Neural cell (in vitro differentiated cells): ENCODE measurements around the gene EYA2. TPM values are rescaled to one million over a fixed set of nuclear protein-coding genes. Genes with fewer than 3 reads are reported as not detected.

Experiments
- H2AFZ ChIP-seq: fragments of 200-600, 300-800 bp; sonication (generic), shearing (Covaris generic); 2 replicates; pipeline ENCODE4 v1.6.0; 2014; ENCODE audit warnings: low read depth, mild to moderate bottlenecking, antibody characterized with exemption, low read length, moderate library complexity
- H3F3A ChIP-seq: fragments of 200-600 bp; shearing (Covaris generic); 2 replicates; pipeline ENCODE4 v1.6.1; 2016; ENCODE audit warnings: mild to moderate bottlenecking, moderate library complexity, mixed read lengths, antibody characterized with exemption, low read length; ENCODE audit not compliant: insufficient read depth, poor library complexity, severe bottlenecking
- H3K27ac ChIP-seq: fragments of 200-600, 300-800 bp; sonication (generic), shearing (Covaris generic); 2 replicates; pipeline ENCODE4 v1.5.1; 2014; ENCODE audit warnings: mild to moderate bottlenecking, low read length, moderate library complexity
- H3K27me3 ChIP-seq: fragments of 300-800, 200-600 bp; sonication (generic), shearing (Covaris generic); 2 replicates; pipeline ENCODE4 v1.6.0; 2014; ENCODE audit warnings: mild to moderate bottlenecking, low read depth, low read length, moderate library complexity; ENCODE audit not compliant: insufficient read depth
- H3K36me3 ChIP-seq: fragments of 300-800, 200-600 bp; sonication (generic), shearing (Covaris generic); 2 replicates; pipeline ENCODE4 v1.5.1; 2014; ENCODE audit warnings: mild to moderate bottlenecking, antibody characterized with exemption, low read length, moderate library complexity; ENCODE audit not compliant: insufficient read depth
- H3K4me2 ChIP-seq: fragments of 300-800, 200-600 bp; sonication (generic), shearing (Covaris generic); 2 replicates; pipeline ENCODE4 v1.6.0; 2014; ENCODE audit warnings: mild to moderate bottlenecking, low read length
- H3K4me3 ChIP-seq: fragments of 300-800, 200-600 bp; sonication (generic), shearing (Covaris generic); 2 replicates; pipeline ENCODE4 v1.5.1; 2014; ENCODE audit warnings: mild to moderate bottlenecking, low read length, moderate library complexity
- H3K79me2 ChIP-seq: fragments of 200-600 bp; shearing (Covaris generic); replicated peaks from 2 replicates; pipeline ENCODE4 v1.6.0; 2014; ENCODE audit warnings: mild to moderate bottlenecking, low read length, moderate library complexity; ENCODE audit not compliant: insufficient read depth
- H3K9ac ChIP-seq: fragments of 300-800, 200-600 bp; sonication (generic), shearing (Covaris generic); 2 replicates; pipeline ENCODE4 v1.6.1; 2016; ENCODE audit warnings: mild to moderate bottlenecking, low read length, mixed read lengths
- H3K9me2 ChIP-seq: fragments of 200-600 bp; shearing (Covaris generic); 2 replicates; pipeline ENCODE4 v1.6.1; 2016; ENCODE audit warnings: mild to moderate bottlenecking, low read length, mixed read lengths; ENCODE audit not compliant: insufficient read depth
- H3K9me3 ChIP-seq: fragments of 200-600, 300-800 bp; sonication (generic), shearing (Covaris generic); 2 replicates; pipeline ENCODE4 v1.6.1; 2016; ENCODE audit warnings: mild to moderate bottlenecking, mixed run types, low read length, moderate library complexity, mixed read lengths
- H4K20me1 ChIP-seq: fragments of 200-600 bp; shearing (Covaris generic); 2 replicates; pipeline ENCODE4 v1.6.1; 2016; ENCODE audit warnings: mild to moderate bottlenecking, mixed run types; ENCODE audit not compliant: insufficient read depth
- EP300 ChIP-seq: fragments of 450-650 bp; conservative IDR thresholded peaks from 2 replicates; pipeline ENCODE4 v1.6.1; 2014; ENCODE audit warnings: antibody characterized with exemption, mild to moderate bottlenecking, moderate library complexity; ENCODE audit not compliant: poor library complexity, severe bottlenecking
- EZH2 ChIP-seq: fragments of 200-600, 300-800 bp; shearing (Covaris generic), sonication (generic); IDR thresholded peaks from 2 replicates; pipeline ENCODE4 v1.6.1; 2014; ENCODE audit warnings: antibody characterized with exemption, low read length, borderline replicate concordance, mild to moderate bottlenecking; ENCODE audit not compliant: insufficient read depth, poor library complexity, severe bottlenecking
- MXI1 ChIP-seq: fragments of 450-650 bp; conservative IDR thresholded peaks from 2 replicates; pipeline ENCODE4 v1.6.1; 2014; ENCODE audit warnings: antibody characterized with exemption, mild to moderate bottlenecking; ENCODE audit not compliant: poor library complexity, severe bottlenecking
- POLR2AphosphoS5 ChIP-seq: IDR thresholded peaks from 2 replicates; pipeline ENCODE4 v1.6.1; 2012
- RAD21 ChIP-seq: fragments of 450-650 bp; conservative IDR thresholded peaks from 2 replicates; pipeline ENCODE4 v1.6.1; 2014; ENCODE audit warnings: antibody characterized with exemption, mild to moderate bottlenecking, moderate library complexity
- SMC3 ChIP-seq: fragments of 450-650 bp; conservative IDR thresholded peaks from 2 replicates; pipeline ENCODE4 v1.6.1; 2014; ENCODE audit warnings: antibody characterized with exemption, mild to moderate bottlenecking, moderate library complexity; ENCODE audit not compliant: poor library complexity
- TAF1 ChIP-seq: IDR thresholded peaks from 2 replicates; pipeline ENCODE4 v1.6.1; 2012; ENCODE audit warnings: low read depth
- polyA plus RNA-seq: library from polyadenylated mRNA; depleted of rRNA; stranded (reverse); fragments of >200 nt; gene quantifications from 2 replicates; pipeline ENCODE4 v1.2.3, GENCODE V29; 2014
- TF ChIP-seq, protein P1 (sequence below): fragments of 450-650 bp; IDR thresholded peaks from 2 replicates; pipeline ENCODE4 v1.5.1; 2014; ENCODE audit warnings: antibody characterized with exemption, mild to moderate bottlenecking, moderate library complexity; ENCODE audit not compliant: poor library complexity, severe bottlenecking
- TF ChIP-seq, protein P2 (sequence below): IDR thresholded peaks from 2 replicates; pipeline ENCODE4 v1.6.1; 2012; ENCODE audit warnings: borderline replicate concordance

The EYA2 gene
- polyA plus RNA-seq, 1 donor from 2014 or later = 0.88 TPM

DNA sequence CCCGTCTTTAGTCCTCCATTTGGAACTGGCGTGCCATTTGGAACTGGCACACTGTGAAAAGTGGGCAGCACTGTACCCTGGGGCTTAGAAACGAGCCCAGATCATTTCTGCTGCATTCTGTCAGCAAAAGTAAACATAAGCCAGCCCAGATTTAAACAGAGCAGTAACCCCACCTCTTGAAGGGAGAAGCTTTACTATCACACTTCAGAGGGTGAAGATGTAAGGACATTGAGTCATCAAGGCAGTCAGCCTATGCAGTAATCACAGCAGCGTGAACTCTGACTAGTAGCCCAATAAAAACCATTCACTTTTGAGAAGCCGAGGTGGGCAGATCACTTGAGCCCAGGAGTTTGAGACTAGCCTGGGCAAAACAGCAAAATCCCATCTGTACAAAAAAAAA lies 216.9 kb downstream of the EYA2 start:
- Histone ChIP-seq H4K20me1 (no peaks in the 10 kb centered on the region), H3K9me2 (no peaks in the 10 kb centered on the region), H3K4me3 (no peak overlapping the region), H3K9me3 (peaks cover 5% of the 10 kb centered on the region), H3K27me3 (no peaks in the 10 kb centered on the region), H2AFZ (no peak overlapping the region), H3F3A (no peaks in the 10 kb centered on the region), H3K9ac (no peak overlapping the region), H3K79me2 (no peaks in the 10 kb centered on the region), H3K4me2 (no peak overlapping the region), H3K36me3 (no peaks in the 10 kb centered on the region), H3K27ac (no peak overlapping the region)
- TF ChIP-seq, protein P1, sequence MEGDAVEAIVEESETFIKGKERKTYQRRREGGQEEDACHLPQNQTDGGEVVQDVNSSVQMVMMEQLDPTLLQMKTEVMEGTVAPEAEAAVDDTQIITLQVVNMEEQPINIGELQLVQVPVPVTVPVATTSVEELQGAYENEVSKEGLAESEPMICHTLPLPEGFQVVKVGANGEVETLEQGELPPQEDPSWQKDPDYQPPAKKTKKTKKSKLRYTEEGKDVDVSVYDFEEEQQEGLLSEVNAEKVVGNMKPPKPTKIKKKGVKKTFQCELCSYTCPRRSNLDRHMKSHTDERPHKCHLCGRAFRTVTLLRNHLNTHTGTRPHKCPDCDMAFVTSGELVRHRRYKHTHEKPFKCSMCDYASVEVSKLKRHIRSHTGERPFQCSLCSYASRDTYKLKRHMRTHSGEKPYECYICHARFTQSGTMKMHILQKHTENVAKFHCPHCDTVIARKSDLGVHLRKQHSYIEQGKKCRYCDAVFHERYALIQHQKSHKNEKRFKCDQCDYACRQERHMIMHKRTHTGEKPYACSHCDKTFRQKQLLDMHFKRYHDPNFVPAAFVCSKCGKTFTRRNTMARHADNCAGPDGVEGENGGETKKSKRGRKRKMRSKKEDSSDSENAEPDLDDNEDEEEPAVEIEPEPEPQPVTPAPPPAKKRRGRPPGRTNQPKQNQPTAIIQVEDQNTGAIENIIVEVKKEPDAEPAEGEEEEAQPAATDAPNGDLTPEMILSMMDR = no peak
- TF ChIP-seq, protein P2, sequence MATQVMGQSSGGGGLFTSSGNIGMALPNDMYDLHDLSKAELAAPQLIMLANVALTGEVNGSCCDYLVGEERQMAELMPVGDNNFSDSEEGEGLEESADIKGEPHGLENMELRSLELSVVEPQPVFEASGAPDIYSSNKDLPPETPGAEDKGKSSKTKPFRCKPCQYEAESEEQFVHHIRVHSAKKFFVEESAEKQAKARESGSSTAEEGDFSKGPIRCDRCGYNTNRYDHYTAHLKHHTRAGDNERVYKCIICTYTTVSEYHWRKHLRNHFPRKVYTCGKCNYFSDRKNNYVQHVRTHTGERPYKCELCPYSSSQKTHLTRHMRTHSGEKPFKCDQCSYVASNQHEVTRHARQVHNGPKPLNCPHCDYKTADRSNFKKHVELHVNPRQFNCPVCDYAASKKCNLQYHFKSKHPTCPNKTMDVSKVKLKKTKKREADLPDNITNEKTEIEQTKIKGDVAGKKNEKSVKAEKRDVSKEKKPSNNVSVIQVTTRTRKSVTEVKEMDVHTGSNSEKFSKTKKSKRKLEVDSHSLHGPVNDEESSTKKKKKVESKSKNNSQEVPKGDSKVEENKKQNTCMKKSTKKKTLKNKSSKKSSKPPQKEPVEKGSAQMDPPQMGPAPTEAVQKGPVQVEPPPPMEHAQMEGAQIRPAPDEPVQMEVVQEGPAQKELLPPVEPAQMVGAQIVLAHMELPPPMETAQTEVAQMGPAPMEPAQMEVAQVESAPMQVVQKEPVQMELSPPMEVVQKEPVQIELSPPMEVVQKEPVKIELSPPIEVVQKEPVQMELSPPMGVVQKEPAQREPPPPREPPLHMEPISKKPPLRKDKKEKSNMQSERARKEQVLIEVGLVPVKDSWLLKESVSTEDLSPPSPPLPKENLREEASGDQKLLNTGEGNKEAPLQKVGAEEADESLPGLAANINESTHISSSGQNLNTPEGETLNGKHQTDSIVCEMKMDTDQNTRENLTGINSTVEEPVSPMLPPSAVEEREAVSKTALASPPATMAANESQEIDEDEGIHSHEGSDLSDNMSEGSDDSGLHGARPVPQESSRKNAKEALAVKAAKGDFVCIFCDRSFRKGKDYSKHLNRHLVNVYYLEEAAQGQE = no peak

DNA sequence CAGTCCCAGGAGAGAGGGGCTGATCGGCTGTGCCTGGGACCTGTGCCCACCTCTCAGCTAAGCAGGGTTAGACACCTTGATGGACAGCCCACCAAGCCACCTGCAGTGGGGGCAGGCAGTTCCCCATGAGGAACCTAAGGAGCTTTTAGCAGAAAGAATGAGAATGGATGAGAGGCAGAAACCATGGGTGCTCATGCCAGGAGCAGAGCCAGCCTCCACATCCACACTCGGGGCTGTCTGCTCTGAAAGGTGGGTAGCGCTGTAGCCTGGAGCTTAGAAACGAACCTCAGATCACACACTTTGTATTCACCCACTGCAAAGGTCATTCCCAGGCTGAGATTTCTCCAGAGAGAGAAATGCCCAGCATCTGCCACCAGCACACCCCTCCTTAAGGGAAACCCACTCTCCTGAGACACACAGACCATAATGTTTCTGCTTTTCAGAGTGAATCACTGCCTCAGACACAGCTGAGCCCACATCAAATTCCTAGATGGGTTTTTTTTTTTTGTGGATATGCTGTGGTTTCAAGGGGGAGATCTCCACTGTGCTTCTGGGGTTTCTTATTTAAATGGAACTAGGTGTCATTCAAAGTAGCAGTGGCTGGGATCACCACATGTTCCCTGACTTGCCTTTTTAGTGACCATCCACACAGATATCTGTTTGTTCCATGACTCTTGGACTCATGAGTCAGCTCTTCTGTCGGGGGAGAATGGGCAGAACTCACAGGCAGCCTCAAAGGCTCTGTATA lies 218.9 kb downstream of the EYA2 start:
- H3K36me3 ChIP-seq = no peaks in the 10 kb centered on the region
- no peaks in the 10 kb centered on the region for H3F3A ChIP-seq
- H3K27me3 ChIP-seq = no peaks in the 10 kb centered on the region
- TF ChIP-seq RAD21 (no peak), EP300 (no peak), POLR2AphosphoS5 (no peak), EZH2 (no peak), MXI1 (no peak), TAF1 (no peak), SMC3 (no peak)
- TF ChIP-seq, protein P1 = no peak
- TF ChIP-seq, protein P2 = no peak
- no peak overlapping the region for H3K4me3 ChIP-seq
- H3K27ac ChIP-seq = no peak overlapping the region
- peaks cover 5% of the 10 kb centered on the region for H3K9me3 ChIP-seq
- H3K9ac ChIP-seq = no peak overlapping the region
- H2AFZ ChIP-seq = no peak overlapping the region
- H3K79me2 ChIP-seq = no peaks in the 10 kb centered on the region
- no peaks in the 10 kb centered on the region for H3K9me2 ChIP-seq
- H3K4me2 ChIP-seq = no peak overlapping the region
- H4K20me1 ChIP-seq = no peaks in the 10 kb centered on the region
